ENCODE measurements around the gene LPP.

LPP gene

DNA sequence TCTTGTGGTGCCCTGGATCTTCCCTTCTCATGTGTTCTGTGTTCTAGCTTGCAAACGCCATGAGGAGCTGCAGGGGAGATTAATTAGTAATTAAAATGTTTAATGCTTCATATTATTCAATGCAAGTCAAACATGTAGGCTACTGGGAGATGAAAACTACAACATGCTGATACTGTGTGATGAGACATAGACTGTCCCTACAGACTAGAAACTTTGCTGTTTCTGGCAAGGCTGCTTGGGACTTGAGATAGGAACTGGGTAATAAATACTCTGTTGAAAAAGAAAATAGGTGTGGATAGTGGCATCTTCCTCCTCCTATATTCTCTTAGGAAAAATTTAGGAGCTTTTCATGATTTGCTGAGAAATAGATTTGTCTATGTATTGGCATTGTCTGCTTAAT, 379.2 kb downstream of the LPP start:
- DNase-seq = no peak

DNA sequence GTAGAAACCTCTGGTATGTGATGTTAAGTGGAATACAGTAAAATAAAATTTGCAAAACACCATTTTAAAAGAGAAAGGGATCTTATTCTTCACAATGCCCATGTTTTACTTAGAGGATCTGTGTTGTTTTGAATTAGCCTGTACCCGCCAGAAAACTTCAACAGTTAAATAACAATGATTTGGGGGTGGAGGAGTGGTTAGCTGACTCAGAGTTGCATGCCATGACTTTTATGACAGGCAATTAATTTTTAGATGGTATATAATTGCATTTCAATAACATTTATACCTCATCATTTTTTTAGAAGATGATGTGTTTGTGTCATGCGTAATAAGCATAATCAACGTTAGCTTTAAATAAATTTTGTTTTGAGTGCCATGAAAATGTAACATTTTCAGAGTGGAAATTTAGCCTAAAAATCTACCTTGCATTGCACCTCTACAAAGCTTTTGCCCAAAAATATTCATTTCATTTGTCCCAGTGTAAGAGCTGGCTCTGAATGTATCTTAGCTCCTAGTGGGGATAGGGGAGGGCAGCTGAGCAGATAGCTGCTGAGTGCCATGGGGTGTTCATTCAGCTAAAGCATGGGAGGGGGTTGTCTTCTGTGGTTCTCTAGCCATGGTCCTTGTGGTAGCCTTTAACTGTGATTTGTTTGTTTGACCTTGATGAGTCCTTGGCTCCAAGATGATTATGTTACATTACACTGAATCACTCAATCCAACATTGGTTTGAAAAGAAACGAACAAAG, 379.8 kb downstream of the LPP start:
- DNase-seq = no peak

DNA sequence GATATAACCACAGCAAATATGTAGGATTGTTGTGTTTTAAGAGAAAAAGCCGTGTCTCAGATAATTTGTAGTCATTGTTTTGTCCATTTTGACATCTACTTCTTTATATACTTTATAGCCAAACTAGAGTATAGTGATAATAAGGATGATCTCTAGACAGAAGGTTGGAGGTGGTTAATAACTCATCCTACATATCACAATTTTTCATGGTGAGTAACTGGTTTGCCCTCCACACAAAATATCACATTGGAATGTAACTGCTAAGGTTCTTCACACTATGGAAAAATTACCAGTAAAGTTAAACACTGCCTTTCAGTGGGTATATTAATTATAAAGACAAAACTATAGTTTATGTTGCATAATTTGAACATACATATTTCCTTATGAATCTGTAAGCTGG, 380.7 kb downstream of the LPP start:
- no peak for DNase-seq

GRCh38 chr3:188537606-188538005, 383.6 kb downstream of the LPP start:
- DNase-seq = no peak

- no peak for DNase-seq
Measured at GRCh38 chr3:188539037-188539436, 385.1 kb downstream of the LPP start.

DNA sequence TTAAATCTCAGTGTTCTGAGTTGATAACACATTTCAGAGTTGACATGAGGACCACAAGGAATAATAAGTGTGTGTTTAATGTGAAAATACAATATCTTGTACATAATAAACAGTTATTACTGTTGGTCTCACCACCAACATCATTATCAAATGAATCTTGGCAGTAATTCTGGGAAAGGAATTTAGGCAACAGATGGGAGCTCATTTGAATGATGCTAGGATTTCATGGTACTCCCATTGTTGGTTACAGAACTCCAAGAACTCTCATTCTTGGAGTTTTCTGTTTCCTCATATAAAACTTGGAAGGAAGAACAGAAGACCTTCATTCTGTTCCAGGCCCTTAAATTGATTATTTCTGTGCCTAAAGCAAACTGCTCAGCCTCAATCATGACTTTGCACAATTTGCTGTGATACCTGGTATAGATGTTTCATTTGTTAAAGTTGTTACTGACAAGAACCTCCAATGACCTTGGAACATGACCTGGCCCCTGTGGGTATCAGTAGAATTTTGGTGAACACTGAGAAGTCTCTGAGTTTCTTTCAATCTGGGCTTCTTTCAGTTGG, 385.8 kb downstream of the LPP start:
- DNase-seq = no peak

DNA sequence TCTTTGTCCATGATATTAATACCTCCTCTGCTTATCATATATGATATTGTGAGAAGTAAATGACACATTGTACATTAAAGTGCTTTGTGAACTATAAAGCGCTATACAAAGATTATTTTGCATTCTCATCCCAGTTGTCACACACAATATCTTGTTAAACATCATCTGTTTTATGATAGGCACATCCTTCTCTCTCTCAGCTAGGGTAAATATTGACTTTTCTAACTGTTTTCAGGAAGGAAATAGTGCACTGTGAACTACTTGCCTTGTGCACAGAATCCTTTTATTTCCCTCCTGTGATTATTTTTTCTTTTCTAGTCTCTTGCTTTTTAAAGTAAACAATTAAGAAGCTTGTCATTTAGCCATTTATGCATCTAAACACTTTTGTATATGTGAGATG, 388.2 kb downstream of the LPP start:
- no peak for DNase-seq

- DNase-seq = no peak
Measured at GRCh38 chr3:188544012-188544411, 390.1 kb downstream of the LPP start.

DNA sequence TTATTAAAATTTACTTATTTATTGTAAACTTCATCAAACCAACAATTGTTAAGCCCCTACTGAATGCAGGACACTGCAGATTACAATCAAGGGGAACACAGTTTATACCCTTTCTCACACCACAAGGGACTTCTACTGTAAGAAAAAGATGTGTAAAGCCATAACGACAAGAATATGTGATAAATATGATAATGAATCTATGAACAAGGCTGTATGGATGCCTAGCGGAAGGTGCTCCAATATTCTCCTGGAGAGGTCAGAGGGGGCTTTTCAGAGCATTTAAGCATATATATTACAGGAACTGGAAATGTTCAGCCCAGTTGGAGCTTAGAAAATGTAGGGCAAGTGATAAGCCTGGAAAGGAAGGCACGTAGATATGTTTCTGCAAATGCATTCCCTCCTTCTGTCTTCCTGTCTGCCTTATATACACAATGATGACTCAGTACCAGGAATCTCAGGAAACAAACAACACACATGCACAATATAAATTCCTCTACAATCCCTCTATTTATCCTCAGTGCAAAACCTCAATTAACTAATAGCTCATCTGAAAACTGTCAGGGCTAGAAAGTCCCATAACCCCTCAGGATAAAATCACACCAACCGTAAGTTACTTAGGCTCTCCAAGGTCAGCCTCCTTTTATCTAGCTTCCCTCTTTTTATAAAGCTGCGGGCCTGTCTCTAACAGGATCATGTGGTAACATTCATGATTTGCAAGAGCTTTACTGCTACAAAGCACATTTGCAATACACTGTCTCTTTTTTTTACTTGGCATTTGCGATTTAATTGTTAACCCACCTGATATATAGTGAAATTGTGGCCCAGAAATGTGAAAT, 393.1 kb downstream of the LPP start:
- DNase-seq = no peak

- DNase-seq = peak; percentile 23
Measured at GRCh38 chr3:188553569-188553968, 399.6 kb downstream of the LPP start.

- DNase-seq = no peak
Measured at GRCh38 chr3:188554404-188554803, 400.4 kb downstream of the LPP start.

- no peak for DNase-seq
Measured at GRCh38 chr3:188557235-188557634, 403.3 kb downstream of the LPP start.

DNA sequence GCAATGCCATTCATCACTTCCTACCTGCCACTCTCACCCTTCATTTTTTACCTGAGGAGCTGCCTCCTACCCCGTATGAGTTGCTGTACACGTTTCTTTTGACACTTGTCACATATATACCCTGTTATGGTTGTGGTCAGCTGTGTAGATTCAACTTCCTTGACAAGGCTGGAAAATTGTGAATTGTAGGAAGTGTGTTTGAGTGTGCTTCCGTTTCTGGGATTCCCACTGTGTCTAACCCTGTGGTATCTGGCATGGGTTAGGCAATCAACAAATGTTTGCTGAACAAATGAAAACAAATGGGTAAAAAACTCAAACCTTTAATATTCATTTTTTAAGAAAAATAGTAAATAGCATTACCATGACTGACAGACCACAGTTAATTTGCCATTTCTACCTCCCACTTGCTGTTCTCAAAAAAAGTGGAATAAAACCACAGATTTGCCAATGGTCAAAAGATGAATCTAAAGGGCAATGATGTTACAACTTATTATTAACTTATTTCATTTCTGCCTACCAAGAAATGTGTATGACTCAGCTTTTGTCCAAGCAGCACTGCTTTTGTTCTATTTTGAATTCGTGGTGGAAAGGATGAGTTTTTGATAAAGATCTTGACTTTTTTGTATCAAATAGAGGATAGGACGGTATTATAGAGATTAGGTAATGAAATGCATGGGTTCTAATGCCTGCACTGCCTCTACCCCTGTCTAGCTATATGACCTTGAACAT, 404.6 kb downstream of the LPP start:
- DNase-seq = no peak

DNA sequence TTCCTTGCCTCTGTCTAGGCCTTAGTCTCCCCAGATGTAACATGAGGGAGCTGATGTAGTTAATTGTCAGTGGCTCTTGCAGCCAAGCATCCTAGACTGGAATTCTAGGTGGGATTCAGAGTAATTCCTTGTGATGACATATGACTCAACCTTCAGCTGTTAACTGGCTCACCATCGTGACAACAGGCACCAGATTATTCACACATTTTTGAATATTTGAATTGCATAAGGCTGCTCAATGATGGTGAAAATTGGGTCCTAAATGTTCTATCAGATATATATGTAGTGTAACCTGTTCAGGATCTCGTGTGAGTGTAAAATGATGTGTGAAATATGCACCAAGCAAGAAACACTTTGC, 405.1 kb downstream of the LPP start:
- DNase-seq = no peak

DNA sequence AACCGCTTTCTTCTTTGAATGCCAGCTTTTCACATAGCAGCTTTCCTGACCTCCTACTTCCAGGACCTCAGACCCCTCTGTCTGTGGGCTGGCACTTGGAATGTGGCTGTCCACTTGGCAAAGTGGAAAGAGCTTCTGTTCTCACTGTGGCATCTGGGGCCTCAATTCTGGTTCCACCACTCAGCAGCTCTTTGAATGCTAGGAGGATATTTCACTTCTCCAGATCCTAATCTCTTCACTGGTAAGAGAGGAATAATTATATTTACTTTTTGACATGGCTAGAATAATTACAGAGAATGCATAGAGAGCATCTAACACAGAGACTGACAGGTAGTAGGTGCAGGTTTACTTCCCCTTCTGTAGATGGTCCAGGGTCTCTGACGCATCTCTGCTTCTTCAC, 405.9 kb downstream of the LPP start:
- no peak for DNase-seq

- no peak for DNase-seq
Measured at GRCh38 chr3:188562144-188562543, 408.2 kb downstream of the LPP start.

GRCh38 chr3:188567478-188568195, 413.7 kb downstream of the LPP start:
- DNase-seq = no peak

GRCh38 chr3:188568736-188569135, 414.8 kb downstream of the LPP start:
- no peak for DNase-seq

GRCh38 chr3:188571531-188572095, 417.7 kb downstream of the LPP start:
- DNase-seq = no peak

- DNase-seq = no peak
Measured at GRCh38 chr3:188573291-188573940, 419.5 kb downstream of the LPP start.

DNA sequence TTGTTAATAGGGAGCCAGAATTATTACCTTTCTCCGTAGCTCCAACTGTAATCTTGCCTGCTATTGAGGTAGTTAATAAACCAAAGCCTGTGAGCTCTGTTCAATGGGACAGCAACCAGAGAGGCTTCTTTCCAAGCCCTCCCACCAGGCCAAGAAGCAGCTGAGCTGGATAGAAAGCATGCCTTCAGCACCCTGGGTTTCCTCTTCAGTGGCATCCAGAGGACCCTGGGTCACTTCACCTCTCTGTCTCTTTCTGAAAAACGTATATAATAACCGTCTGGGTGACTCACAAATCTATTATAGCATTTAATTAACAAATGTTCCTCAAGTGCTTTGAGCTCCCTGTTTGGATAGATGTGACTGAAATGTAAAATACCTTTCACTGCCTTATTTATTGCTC, 420.0 kb downstream of the LPP start:
- DNase-seq = no peak

- no peak for DNase-seq
Measured at GRCh38 chr3:188574885-188575284, 420.9 kb downstream of the LPP start.
